OCI-LY7 (cell line): Measurements from ENCODE around the gene AAGAB. TPM values are rescaled to one million over a fixed set of nuclear protein-coding genes. Genes with fewer than 3 reads are reported as not detected.

Experiments used
- BruUV-seq: library from RNA; stranded (reverse); fragments of 400-500 nt; replicated peaks from 2 replicates; lab custom pipeline; 2021; lab: Mats Ljungman, UMichigan
- CTCF ChIA-PET: fragments of 300-600 bp; sonication (Branson Sonifier 250); formaldehyde crosslinking; loops from one replicate; lab custom pipeline; 2022; ENCODE audit warnings: antibody characterized with exemption; ENCODE audit not compliant: unreplicated experiment; lab: Charles Lee
- POLR2A ChIA-PET: fragments of 300-600 bp; sonication (Branson Sonifier 250); formaldehyde crosslinking; loops from one replicate; lab custom pipeline; 2022; ENCODE audit warnings: antibody characterized with exemption; lab: Charles Lee
- DNase-seq: peaks from one replicate; pipeline ENCODE4 v3.0.0-alpha.2; 2015; ENCODE audit warnings: low spot score
- H2AFZ ChIP-seq: fragments of 200-600 bp; sonication (generic), shearing (Covaris generic); 2 replicates; pipeline ENCODE4 v1.6.1; 2014; ENCODE audit warnings: mild to moderate bottlenecking, antibody characterized with exemption, low read length, moderate library complexity
- H3K27ac ChIP-seq: fragments of 200-600 bp; sonication (generic); 2 replicates; pipeline ENCODE4 v1.5.1; 2014; ENCODE audit warnings: mixed run types, low read depth, mild to moderate bottlenecking, moderate library complexity, low read length, inconsistent platforms; ENCODE audit not compliant: poor library complexity, severe bottlenecking
- H3K36me3 ChIP-seq: fragments of 200-600 bp; sonication (generic); 2 replicates; pipeline ENCODE4 v1.6.1; 2014; ENCODE audit warnings: mild to moderate bottlenecking, antibody characterized with exemption, low read length, moderate library complexity, mixed read lengths; ENCODE audit not compliant: insufficient read depth
- H3K4me1 ChIP-seq: fragments of 200-600 bp; sonication (generic); 2 replicates; pipeline ENCODE4 v1.5.1; 2014; ENCODE audit warnings: mild to moderate bottlenecking, low read length; ENCODE audit not compliant: insufficient read depth, poor library complexity, severe bottlenecking
- H3K4me2 ChIP-seq: fragments of 200-600 bp; sonication (generic); 2 replicates; pipeline ENCODE4 v1.6.1; 2014; ENCODE audit warnings: mild to moderate bottlenecking, low read length
- H3K4me3 ChIP-seq: fragments of 200-600 bp; sonication (generic); 2 replicates; pipeline ENCODE4 v1.5.1; 2014; ENCODE audit warnings: mild to moderate bottlenecking, low read depth, low read length; ENCODE audit not compliant: poor library complexity, severe bottlenecking
- H3K79me2 ChIP-seq: fragments of 200-600 bp; sonication (generic); 2 replicates; pipeline ENCODE4 v1.6.1; 2016; ENCODE audit warnings: low read depth, mild to moderate bottlenecking, low read length, moderate library complexity, mixed read lengths; ENCODE audit not compliant: insufficient read depth
- H3K9me2 ChIP-seq: fragments of 200-600 bp; sonication (generic); 2 replicates; pipeline ENCODE4 v1.6.1; 2016; ENCODE audit warnings: mild to moderate bottlenecking, low read length, mixed read lengths; ENCODE audit not compliant: insufficient read depth
- H3K9me3 ChIP-seq: fragments of 200-600 bp; sonication (generic); 2 replicates; pipeline ENCODE4 v1.6.1; 2014; ENCODE audit warnings: mild to moderate bottlenecking, mixed run types, low read length, mixed read lengths
- H4K20me1 ChIP-seq: fragments of 200-600 bp; sonication (generic); 2 replicates; pipeline ENCODE4 v1.6.1; 2014; ENCODE audit warnings: mild to moderate bottlenecking, antibody characterized with exemption, low read length, moderate library complexity, mixed read lengths; ENCODE audit not compliant: insufficient read depth
- EZH2phosphoT487 ChIP-seq: fragments of 200-600 bp; sonication (generic); IDR thresholded peaks from 2 replicates; pipeline ENCODE4 v1.6.1; 2018; ENCODE audit warnings: low read depth, borderline replicate concordance, mild to moderate bottlenecking, mixed run types, antibody characterized with exemption, low read length, moderate library complexity, mixed read lengths
- intact Hi-C: fragments of 100-400 bp; cut with micrococcal nuclease; formaldehyde crosslinking; loops from one replicate; pipeline ENCODE4 v1.10.0; 2022; ENCODE audit not compliant: unreplicated experiment
- total RNA-seq, 2 experiments: library from RNA; depleted of rRNA in 1 of 2; stranded (reverse); fragments of >200 nt in 1 of 2; shearing (Covaris generic) in 1 of 2; gene quantifications; 2 replicates each; pipeline ENCODE4 v1.2.3, GENCODE V29; 2014 to 2022
- TF ChIP-seq, protein P1 (sequence below): fragments of 200-600 bp; sonication (generic); conservative IDR thresholded peaks from 2 replicates; pipeline ENCODE4 v1.5.1; 2014; ENCODE audit warnings: mild to moderate bottlenecking, antibody characterized with exemption, low read length, moderate library complexity, mixed read lengths

The AAGAB gene
- total RNA-seq, 2 experiments from 2014 or later = 31.0 to 39.9 TPM

GRCh38 chr15:67227431-67227830 is 27.0 kb downstream of the AAGAB start:
- POLR2A ChIA-PET = interaction anchor here (0.7 kb wide), 2 partner anchors 12 to 31 kb away, joined by 5 read pairs; no protein-coding TSS in a partner anchor
- H3K79me2 ChIP-seq = no peaks in the 10 kb centered on the region
- no peak overlapping the region for H2AFZ ChIP-seq

DNA sequence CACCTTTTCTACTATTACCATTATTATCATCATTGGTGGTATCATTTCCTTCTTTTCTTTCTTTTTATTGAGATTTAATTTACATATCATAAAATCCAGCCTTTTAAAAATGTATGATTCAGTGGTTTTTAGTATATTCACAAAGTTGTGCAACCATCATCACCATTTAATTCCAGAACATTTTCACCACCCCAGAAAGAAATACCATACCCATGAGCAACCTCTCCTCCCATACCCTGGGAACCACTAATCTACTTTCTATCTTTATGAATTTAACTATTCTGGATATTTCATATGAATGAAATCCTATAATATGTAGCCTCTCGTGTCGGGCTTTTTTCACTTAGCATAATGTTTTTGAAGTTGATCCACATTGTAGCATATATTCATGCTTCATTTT is 29.1 kb downstream of the AAGAB start:
- intact Hi-C loops = no loop called here
- H3K27ac ChIP-seq = no peak overlapping the region
- TF ChIP-seq, protein P1, sequence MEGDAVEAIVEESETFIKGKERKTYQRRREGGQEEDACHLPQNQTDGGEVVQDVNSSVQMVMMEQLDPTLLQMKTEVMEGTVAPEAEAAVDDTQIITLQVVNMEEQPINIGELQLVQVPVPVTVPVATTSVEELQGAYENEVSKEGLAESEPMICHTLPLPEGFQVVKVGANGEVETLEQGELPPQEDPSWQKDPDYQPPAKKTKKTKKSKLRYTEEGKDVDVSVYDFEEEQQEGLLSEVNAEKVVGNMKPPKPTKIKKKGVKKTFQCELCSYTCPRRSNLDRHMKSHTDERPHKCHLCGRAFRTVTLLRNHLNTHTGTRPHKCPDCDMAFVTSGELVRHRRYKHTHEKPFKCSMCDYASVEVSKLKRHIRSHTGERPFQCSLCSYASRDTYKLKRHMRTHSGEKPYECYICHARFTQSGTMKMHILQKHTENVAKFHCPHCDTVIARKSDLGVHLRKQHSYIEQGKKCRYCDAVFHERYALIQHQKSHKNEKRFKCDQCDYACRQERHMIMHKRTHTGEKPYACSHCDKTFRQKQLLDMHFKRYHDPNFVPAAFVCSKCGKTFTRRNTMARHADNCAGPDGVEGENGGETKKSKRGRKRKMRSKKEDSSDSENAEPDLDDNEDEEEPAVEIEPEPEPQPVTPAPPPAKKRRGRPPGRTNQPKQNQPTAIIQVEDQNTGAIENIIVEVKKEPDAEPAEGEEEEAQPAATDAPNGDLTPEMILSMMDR = no peak
- TF ChIP-seq EZH2phosphoT487 = no peak
- no peaks in the 10 kb centered on the region for H3K79me2 ChIP-seq
- peaks cover 21% of the 10 kb centered on the region for H3K4me1 ChIP-seq
- peaks cover 49% of the 10 kb centered on the region for H3K36me3 ChIP-seq
- no peaks in the 10 kb centered on the region for H3K9me2 ChIP-seq
- no peak overlapping the region for H3K4me3 ChIP-seq
- H3K9me3 ChIP-seq = no peaks in the 10 kb centered on the region
- H3K4me2 ChIP-seq = no peak overlapping the region
- CTCF ChIA-PET = no interaction called here
- H4K20me1 ChIP-seq = no peaks in the 10 kb centered on the region
- POLR2A ChIA-PET = interaction anchor here (0.9 to 1.0 kb wide), 2 partner anchors 13 to 15 kb away, joined by 3 read pairs; no protein-coding TSS in a partner anchor
- no TSS peak for BruUV-seq
- H2AFZ ChIP-seq = no peak overlapping the region
- DNase-seq = no peak

More at GRCh38 chr15:67227431-67227830, 27.0 kb downstream of the AAGAB start:
- Histone ChIP-seq H3K4me3 (no peak overlapping the region), H3K36me3 (peaks cover 65% of the 10 kb centered on the region), H3K4me1 (peaks cover 21% of the 10 kb centered on the region), H4K20me1 (no peaks in the 10 kb centered on the region), H3K27ac (no peak overlapping the region), H3K9me3 (no peaks in the 10 kb centered on the region), H3K9me2 (no peaks in the 10 kb centered on the region), H3K4me2 (no peak overlapping the region)
- intact Hi-C loops = no loop called here
- TF ChIP-seq EZH2phosphoT487 = no peak
- TF ChIP-seq, protein P1 = no peak
- CTCF ChIA-PET = no interaction called here
- BruUV-seq = no TSS peak
- DNase-seq = no peak

GRCh38 chr15:67224889-67225288 is 29.6 kb downstream of the AAGAB start:
- Histone ChIP-seq H3K27ac (no peak overlapping the region), H3K4me3 (no peak overlapping the region), H3K36me3 (peaks cover 49% of the 10 kb centered on the region), H3K9me3 (no peaks in the 10 kb centered on the region), H4K20me1 (no peaks in the 10 kb centered on the region), H3K4me2 (no peak overlapping the region), H2AFZ (no peak overlapping the region), H3K9me2 (no peaks in the 10 kb centered on the region), H3K4me1 (peaks cover 21% of the 10 kb centered on the region), H3K79me2 (no peaks in the 10 kb centered on the region)
- TF ChIP-seq, protein P1 = no peak
- TF ChIP-seq EZH2phosphoT487 = no peak
- no TSS peak for BruUV-seq
- ChIA-PET CTCF (no interaction called here), POLR2A (interaction anchor here (0.9 kb wide), 1 partner anchor 16 kb away, joined by 3 read pairs; no protein-coding TSS in a partner anchor)
- intact Hi-C loops = no loop called here
- no peak for DNase-seq
